SH-SY5Y (cell line): ENCODE measurements around the gene CFAP45.

Experiments used
- GATA2 ChIP-seq: IDR thresholded peaks from 2 replicates; pipeline ENCODE4 v1.6.1; 2011; ENCODE audit warnings: mild to moderate bottlenecking, low read depth, low read length
- GATA3 ChIP-seq: IDR thresholded peaks from 2 replicates; pipeline ENCODE4 v1.6.1; 2011; ENCODE audit warnings: low read depth, mild to moderate bottlenecking, low read length, moderate library complexity

GRCh38 chr1:159949123-159949522 lies 49.2 kb upstream of the CFAP45 start:
- TF ChIP-seq GATA3 (no peak), GATA2 (no peak)
